ENCODE measurements around the gene SLC25A25.

The SLC25A25 gene

DNA sequence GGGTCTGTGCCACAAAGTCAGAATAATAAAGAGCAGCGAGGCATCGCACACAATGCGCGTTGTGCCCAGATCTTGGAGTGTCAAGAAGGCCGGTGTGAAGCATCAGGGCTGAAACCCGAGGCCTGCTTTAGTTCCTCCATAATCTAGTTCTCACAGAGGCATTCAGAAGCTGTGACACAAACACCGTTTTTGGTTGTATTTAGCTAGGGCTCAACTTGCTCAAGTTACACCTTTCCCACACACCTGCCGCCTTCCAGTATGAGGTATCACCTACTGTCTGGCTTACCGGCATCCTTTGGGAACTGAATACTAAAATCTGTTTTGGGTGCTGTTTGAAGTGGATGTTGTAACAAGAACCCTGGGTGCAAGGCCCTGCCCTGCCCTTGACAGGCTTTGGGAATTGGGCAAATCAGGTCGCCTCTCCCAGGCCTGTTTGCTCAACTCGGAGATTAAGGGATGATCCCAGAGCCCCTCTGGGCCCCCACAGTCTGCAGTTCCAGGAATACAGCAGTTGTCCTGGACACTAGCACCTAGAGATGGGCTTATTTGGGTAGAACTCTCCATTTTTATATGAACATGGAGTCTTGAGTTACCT is 27.0 kb downstream of the SLC25A25 start:
- peak overlapping the region; percentile 86 for H3K4me3 Mint-ChIP-seq
- no peaks in the 10 kb centered on the region for H3K9me3 Mint-ChIP-seq
- peaks cover 79% of the 10 kb centered on the region for H3K4me1 Mint-ChIP-seq
- peak overlapping the region; percentile 99 for H3K27ac Mint-ChIP-seq
- H3K36me3 Mint-ChIP-seq = no peaks in the 10 kb centered on the region
- H3K27me3 Mint-ChIP-seq = no peaks in the 10 kb centered on the region

DNA sequence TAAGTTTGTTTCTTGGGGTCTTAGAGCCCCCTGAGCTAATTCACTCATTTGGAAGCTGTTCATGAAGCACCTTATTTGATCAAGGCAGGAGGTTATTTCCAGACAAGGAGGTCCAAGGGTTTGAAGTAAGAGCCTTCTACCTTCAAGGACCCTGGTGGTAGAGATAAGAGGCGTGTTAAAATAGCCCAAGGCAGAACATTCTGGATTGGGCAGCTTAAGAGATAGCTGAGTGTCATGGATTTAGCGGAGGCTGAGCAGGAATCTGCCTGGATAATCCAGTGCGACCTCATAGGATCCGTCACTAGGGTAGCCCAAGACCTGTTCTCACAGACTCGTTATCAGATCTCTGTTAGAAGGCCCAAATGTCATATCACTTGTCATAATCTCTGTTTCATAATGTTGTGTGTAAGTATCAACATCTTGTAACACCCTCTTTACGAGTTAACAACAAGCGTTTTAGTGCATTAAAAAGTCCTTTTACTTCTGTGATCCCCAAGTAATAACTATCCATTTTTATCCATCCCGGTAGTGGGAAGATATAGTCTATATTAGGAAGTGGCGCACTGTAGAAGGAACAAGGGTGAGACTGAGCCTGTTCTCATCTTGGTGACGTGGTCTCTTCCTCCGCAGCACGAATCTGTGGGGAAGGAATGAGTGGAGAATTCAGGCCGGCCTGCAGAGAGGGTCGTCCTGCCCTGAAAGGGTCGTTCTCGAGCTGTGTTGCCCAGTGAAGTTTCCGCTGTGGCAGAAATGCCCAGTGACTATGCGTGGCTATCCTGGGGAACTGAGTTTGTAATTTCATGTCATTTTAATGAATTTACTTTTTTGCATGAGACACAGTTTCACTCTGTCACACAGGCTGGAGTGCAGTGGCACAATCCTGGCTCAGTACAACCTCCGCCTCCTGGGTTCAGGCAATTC is 28.8 kb downstream of the SLC25A25 start:
- no peak overlapping the region for H3K4me3 Mint-ChIP-seq
- no peaks in the 10 kb centered on the region for H3K9me3 Mint-ChIP-seq
- no peaks in the 10 kb centered on the region for H3K27me3 Mint-ChIP-seq
- H3K27ac Mint-ChIP-seq = no peak overlapping the region
- H3K36me3 Mint-ChIP-seq = no peaks in the 10 kb centered on the region
- H3K4me1 Mint-ChIP-seq = peaks cover 75% of the 10 kb centered on the region

DNA sequence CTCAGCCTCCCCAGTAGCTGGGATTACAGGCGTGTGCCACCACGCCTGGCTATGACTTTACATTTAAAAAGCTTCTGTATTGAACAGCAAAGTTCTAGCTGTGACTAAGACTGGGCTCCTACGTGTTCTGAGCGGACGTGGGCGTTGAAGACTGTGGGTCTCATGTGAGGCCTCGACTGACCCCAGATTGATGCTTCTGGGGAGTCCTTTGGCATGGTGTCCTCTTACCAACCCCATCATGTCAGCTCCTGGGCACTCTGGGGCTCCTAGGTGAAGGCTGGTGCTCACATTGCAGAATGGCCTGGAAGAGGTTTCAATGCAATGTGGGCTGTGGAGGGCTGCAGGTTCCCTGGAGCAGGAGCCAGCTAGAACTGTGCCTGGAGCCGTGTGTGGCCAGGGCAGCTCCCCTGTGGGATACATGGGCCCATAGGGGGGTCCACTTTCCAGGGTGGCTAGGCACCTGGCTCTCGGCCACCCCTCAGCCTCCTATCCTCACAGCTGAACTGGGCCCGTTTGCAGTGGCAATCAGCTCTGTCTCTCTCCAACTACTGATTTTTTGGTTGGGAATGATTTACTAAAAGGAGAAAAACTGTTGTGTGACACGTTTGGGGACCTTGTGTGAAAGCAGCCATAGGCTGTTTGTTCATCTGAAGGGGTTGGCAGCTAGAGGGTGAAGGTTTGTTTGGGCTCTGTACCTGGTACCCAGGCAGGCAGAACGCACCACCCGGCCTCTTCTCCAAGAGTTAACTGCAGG is 29.7 kb downstream of the SLC25A25 start:
- H3K27ac Mint-ChIP-seq = peak overlapping the region; percentile 23
- peaks cover 2% of the 10 kb centered on the region for H3K36me3 Mint-ChIP-seq
- no peak overlapping the region for H3K4me3 Mint-ChIP-seq
- no peaks in the 10 kb centered on the region for H3K9me3 Mint-ChIP-seq
- H3K4me1 Mint-ChIP-seq = peaks cover 73% of the 10 kb centered on the region
- H3K27me3 Mint-ChIP-seq = no peaks in the 10 kb centered on the region

DNA sequence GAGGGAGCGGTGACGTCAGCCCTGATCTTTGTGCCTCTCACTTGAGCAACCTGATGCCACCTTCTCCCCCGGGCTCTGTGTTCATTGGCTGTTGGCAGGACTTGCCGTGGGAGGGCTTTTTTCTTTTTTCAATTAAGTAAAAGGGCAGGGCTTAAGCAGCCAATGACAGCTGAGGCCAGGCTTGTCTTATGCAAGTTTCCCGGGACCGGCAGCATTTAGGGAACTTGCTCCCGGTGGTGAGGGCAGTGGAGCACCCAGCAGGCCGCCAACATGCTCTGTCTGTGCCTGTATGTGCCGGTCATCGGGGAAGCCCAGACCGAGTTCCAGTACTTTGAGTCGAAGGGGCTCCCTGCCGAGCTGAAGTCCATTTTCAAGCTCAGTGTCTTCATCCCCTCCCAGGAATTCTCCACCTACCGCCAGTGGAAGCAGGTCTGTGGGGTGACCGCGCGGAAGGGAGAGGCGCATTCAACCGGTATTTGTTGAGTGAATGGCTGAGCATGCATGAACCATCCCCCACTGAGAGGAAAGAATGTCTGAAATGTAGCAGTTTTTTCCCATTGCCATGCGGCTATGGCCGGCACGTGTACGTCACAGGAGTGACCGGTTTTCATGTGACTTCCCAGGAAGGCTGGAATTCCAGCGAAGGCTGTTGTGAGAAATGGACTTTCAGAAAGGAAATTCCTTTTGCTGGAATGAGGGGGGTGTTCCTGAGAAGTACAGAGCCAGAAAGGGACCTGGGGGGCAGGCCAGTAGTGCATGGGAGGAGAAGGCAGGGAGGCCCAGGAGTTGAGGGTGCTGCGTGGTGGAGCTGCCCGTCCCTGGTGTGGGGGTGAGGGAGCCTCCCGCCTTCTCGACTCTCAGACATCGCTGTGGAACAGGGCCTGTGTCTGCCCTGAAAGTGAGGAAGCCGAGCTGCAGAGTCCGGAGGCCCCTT is 30.5 kb downstream of the SLC25A25 start:
- H3K4me3 Mint-ChIP-seq = no peak overlapping the region
- H3K27me3 Mint-ChIP-seq = no peaks in the 10 kb centered on the region
- H3K27ac Mint-ChIP-seq = peak overlapping the region; percentile 23
- peaks cover 5% of the 10 kb centered on the region for H3K36me3 Mint-ChIP-seq
- peaks cover 72% of the 10 kb centered on the region for H3K4me1 Mint-ChIP-seq
- H3K9me3 Mint-ChIP-seq = no peaks in the 10 kb centered on the region

DNA sequence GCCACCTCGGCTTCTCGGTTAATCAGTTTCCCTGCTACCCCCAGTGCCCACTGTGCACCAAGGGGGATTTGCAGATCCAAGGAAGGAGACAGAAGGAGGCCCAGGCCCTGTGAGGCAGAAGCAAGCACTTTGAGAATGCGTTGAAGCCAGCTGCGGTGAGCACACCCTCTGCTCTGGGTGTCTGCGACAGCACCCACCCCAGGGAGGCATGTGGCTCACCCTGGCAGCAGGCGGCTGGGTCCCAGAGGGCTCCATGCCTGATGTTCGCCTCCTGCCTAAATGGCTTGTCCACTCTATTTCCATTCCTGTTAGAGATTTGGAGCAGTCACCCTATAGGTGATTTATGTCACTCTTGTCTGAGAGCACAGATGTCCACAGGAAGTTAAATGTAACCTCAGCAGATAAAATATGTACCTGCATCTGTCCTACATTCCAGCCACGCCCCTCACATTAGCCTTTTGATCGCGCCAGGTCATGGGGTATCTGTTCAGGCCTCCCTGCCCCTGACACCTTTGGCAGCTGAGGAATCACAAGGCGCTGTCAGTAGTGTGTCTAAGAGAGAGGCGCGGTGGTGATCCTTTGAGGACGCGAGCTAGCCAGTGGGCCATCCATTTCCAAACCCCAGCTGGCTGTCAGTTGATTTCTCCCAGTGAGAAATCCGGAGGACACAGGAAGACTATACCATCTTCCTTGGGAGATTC is 31.3 kb downstream of the SLC25A25 start:
- no peak overlapping the region for H3K4me3 Mint-ChIP-seq
- H3K27ac Mint-ChIP-seq = no peak overlapping the region
- peaks cover 72% of the 10 kb centered on the region for H3K4me1 Mint-ChIP-seq
- H3K27me3 Mint-ChIP-seq = no peaks in the 10 kb centered on the region
- H3K36me3 Mint-ChIP-seq = peaks cover 6% of the 10 kb centered on the region
- H3K9me3 Mint-ChIP-seq = no peaks in the 10 kb centered on the region

DNA sequence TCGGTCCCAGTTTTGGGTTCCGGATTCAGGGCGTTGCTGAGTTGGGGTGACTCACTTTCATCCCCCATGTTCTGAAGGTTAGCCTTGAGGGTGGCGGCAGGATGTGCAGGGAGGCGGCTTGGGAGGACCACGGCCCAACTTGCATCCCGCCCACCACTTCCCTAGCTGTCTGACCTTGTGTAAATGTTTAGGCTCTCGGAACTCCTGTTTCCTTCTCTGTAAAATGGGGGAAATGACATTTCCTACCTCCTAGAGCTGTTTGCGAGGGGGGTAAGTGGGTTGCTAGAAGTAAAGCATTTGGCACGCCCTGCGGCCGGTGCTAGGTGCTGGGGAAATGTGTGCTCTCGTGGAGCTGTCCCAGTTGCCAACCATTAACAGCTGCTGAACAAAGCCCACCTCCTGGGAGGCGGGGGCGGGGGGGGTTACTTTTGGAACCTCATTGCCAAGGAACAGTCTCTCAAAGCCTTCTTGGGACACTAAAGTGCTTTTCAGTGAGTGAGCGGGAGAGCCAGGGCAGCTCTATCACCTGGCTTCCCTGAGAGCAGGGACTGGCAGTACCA is 32.0 kb downstream of the SLC25A25 start:
- Mint-ChIP-seq H3K4me3 (no peak overlapping the region), H3K36me3 (peaks cover 6% of the 10 kb centered on the region)

DNA sequence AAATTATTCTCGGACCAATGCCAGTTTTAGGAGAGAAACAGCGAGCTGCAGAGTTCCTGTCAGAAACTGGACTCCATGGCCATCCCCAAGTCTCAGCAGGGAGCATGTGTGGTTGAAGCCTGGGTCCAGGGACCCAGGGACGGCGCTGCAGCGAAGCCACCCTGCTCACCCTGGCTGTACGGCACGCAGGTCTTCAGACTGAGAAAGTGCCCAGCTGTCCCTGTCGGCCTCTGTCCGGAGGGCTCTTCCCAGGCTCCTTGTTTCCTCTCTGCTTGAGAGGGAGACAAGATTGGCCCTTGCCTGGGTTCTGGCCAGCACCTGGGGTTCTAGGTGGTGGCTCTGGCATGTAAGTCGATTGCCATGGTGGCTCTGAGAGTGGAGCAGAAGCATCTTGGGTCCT is 32.5 kb downstream of the SLC25A25 start:
- H3K9me3 Mint-ChIP-seq = no peaks in the 10 kb centered on the region
- H3K27ac Mint-ChIP-seq = no peak overlapping the region
- H3K27me3 Mint-ChIP-seq = no peaks in the 10 kb centered on the region
- H3K36me3 Mint-ChIP-seq = peaks cover 6% of the 10 kb centered on the region
- no peak overlapping the region for H3K4me3 Mint-ChIP-seq
- peaks cover 63% of the 10 kb centered on the region for H3K4me1 Mint-ChIP-seq

More for the DNA sequence above, 32.0 kb downstream of the SLC25A25 start:
- Mint-ChIP-seq H3K9me3 (no peaks in the 10 kb centered on the region), H3K27ac (no peak overlapping the region), H3K4me1 (peaks cover 66% of the 10 kb centered on the region), H3K27me3 (no peaks in the 10 kb centered on the region)

DNA sequence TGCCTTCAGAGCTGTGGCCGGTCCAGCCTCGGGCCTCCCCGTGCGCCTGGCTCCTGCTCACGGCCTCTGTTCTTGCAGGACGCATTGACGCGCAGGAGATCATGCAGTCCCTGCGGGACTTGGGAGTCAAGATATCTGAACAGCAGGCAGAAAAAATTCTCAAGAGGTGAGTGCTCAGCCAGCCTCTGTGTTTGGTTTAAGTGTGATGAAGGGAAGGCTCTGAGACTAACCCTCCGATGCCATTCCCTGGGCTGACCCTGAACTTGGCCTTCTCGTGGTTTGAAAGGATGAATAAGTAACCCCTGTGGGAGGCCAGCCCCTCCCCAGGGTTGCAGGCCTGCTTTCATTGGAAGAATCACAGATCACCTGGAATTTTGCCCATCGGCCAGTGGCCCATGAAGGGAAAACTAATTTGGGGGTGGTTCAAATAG is 33.2 kb downstream of the SLC25A25 start:
- no peaks in the 10 kb centered on the region for H3K9me3 Mint-ChIP-seq
- H3K27ac Mint-ChIP-seq = peak overlapping the region; percentile 41
- H3K27me3 Mint-ChIP-seq = no peaks in the 10 kb centered on the region
- no peak overlapping the region for H3K4me3 Mint-ChIP-seq
- H3K4me1 Mint-ChIP-seq = peaks cover 62% of the 10 kb centered on the region
- peaks cover 6% of the 10 kb centered on the region for H3K36me3 Mint-ChIP-seq

DNA sequence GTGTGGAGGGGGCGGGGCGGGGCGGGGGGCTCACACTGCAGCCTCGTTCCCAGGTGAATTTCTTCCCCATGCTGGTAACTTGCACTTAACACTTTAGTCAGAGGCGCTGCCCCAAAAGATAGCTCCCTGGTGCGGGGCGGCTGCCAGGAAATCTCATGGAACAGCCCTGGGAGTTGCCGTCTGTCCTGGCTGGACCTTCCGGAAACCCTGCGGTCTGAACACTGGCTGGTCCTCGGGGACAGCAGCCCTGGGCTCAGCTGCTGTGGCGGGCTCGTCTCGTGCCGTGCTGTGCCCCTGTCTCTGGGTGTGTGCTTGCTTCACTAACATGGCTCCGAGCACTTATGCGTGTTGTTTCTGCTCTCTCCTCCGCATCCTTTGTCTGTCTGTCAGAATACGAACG is 33.7 kb downstream of the SLC25A25 start:
- Mint-ChIP-seq H3K9me3 (no peaks in the 10 kb centered on the region), H3K4me3 (no peak overlapping the region), H3K27me3 (no peaks in the 10 kb centered on the region), H3K36me3 (peaks cover 6% of the 10 kb centered on the region), H3K27ac (no peak overlapping the region), H3K4me1 (peaks cover 63% of the 10 kb centered on the region)

DNA sequence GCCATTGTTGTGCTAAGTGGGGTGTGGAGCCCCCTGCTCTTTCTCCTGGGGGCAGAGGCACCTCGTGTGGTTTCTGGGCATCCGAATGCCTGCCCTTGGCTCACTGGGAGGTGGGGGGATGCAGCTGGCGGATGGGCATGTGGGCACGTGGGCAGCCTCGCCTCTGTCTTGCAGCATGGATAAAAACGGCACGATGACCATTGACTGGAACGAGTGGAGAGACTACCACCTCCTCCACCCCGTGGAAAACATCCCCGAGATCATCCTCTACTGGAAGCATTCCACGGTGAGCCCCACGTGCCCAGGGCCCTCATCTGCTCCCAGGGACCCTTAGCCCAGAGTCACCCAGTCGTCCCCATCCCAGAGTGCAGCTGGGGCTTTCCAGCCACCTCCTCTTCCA is 34.2 kb downstream of the SLC25A25 start:
- no peaks in the 10 kb centered on the region for H3K9me3 Mint-ChIP-seq
- peaks cover 9% of the 10 kb centered on the region for H3K36me3 Mint-ChIP-seq
- H3K27me3 Mint-ChIP-seq = no peaks in the 10 kb centered on the region
- peaks cover 58% of the 10 kb centered on the region for H3K4me1 Mint-ChIP-seq
- no peak overlapping the region for H3K27ac Mint-ChIP-seq
- H3K4me3 Mint-ChIP-seq = no peak overlapping the region

DNA sequence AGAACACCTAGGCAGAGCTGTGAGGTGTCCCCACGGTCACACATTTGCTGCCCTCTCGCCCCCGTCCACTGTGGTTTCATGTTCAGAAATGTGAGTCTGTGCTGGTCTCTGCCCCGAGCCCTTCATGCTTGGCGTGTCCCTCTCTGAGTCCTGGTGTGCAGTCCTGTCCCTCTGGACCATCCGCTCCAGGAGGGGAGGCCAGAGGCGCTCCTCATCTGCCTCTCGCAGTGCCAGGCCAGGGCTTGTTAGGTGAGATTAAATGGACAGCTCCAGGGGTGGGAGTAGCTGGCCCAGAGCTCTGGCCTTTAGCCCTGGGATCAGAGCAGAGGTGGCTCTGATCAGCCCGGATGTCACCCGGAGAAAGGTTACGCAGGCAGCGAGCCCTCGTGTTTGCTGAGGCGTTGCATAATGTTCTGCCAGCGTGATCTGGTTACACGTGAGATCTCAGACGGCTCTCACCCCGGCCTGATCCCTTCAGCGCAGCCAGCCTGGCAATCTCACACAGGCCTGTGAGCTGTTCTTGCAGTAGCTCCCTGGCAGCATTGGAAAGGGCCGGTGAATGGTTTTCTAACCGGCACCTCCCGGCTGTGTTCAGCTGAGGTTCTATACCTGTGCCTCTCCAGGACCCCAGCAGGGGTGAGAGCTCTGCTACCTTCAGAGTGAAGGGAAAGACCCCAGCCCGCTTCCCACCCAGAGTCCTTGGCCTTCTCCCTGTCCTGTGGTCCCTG is 35.0 kb downstream of the SLC25A25 start:
- H3K9me3 Mint-ChIP-seq = no peaks in the 10 kb centered on the region
- peaks cover 13% of the 10 kb centered on the region for H3K36me3 Mint-ChIP-seq
- peak overlapping the region; percentile 75 for H3K27ac Mint-ChIP-seq

DNA sequence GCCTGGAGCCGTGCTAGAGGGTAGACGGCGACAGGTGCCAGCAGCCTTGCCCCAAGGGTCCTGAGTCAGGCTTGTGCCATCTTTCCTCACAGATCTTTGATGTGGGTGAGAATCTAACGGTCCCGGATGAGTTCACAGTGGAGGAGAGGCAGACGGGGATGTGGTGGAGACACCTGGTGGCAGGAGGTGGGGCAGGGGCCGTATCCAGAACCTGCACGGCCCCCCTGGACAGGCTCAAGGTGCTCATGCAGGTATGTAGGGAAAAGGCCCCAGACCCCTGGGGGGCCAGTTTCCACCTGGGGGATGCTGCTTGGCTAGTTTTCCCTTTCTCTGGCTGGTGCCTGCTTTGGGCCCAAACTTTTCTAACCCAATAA is 35.5 kb downstream of the SLC25A25 start:
- no peak overlapping the region for H3K4me3 Mint-ChIP-seq
- peak overlapping the region; percentile 75 for H3K27ac Mint-ChIP-seq
- H3K36me3 Mint-ChIP-seq = peaks cover 13% of the 10 kb centered on the region
- no peaks in the 10 kb centered on the region for H3K27me3 Mint-ChIP-seq
- no peaks in the 10 kb centered on the region for H3K9me3 Mint-ChIP-seq
- peaks cover 51% of the 10 kb centered on the region for H3K4me1 Mint-ChIP-seq

More for the DNA sequence above, 35.0 kb downstream of the SLC25A25 start:
- Mint-ChIP-seq H3K27me3 (no peaks in the 10 kb centered on the region), H3K4me1 (peaks cover 57% of the 10 kb centered on the region), H3K4me3 (no peak overlapping the region)

DNA sequence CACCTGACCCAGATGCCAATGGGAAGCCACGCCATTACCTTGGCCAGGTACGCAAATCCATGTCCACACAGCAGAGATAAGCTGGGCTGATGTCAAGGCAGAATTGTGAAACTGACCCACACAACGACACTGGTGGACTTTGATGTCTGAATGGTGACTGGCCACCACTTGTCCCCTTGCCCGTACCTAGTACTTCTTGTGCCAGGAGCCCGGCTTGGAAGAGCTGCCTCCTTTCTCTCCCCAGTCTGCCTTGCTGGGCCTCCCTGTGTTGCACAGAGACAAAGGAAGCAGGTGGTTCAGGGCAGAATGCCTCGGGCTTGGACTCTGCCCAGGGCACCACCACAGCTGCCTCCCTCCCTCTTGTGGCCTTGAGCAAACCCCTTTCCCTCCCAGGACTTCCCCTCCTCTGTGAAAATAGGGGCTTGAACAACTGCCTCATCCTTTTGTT is 36.2 kb downstream of the SLC25A25 start:
- Mint-ChIP-seq H3K4me3 (no peak overlapping the region), H3K27ac (no peak overlapping the region), H3K4me1 (peaks cover 46% of the 10 kb centered on the region), H3K36me3 (peaks cover 13% of the 10 kb centered on the region), H3K9me3 (no peaks in the 10 kb centered on the region), H3K27me3 (no peaks in the 10 kb centered on the region)
